Ovary (tissue), 10 donors: ENCODE results near the gene KLF13. TPM values are rescaled to one million over a fixed set of nuclear protein-coding genes. Genes with fewer than 3 reads are reported as not detected.
A peak's percentile ranks its signal among the peaks of the same experiment; 100 is the strongest.

ENCODE experiments used
- DNase-seq, 5 donors: peaks; one replicate each; pipeline ENCODE4 v3.0.0-alpha.2; 2019 to 2020
- H3K27ac ChIP-seq, 2 donors: fragments of 200-600 bp; one replicate each; pipeline versions ENCODE4 v1.5.1 to v1.8.0; 2019 to 2022
- H3K27me3 ChIP-seq: fragments of 200-600 bp; one replicate; pipeline ENCODE4 v1.8.0; 2022
- H3K36me3 ChIP-seq: fragments of 200-600 bp; sonication (generic); one replicate; pipeline ENCODE4 v1.5.1; 2019
- H3K4me1 ChIP-seq: one replicate; pipeline ENCODE4 v1.8.1; 2013; ENCODE audit warnings: mild to moderate bottlenecking, moderate library complexity; ENCODE audit not compliant: insufficient read depth
- H3K4me3 ChIP-seq: fragments of 200-600 bp; sonication (generic); one replicate; pipeline ENCODE4 v1.5.1; 2017
- H3K9me3 ChIP-seq, 2 donors: fragments of 200-600 bp in 1 of 2; sonication (generic) in 1 of 2; one replicate each; pipeline versions ENCODE4 v1.5.1 to v1.8.1; 2013 to 2019; ENCODE audit warnings: mild to moderate bottlenecking in 1 of 2, moderate library complexity in 1 of 2
- EP300 ChIP-seq: sonication (generic); formaldehyde crosslinking; IDR thresholded peaks from one replicate; pipeline ENCODE4 v1.6.1; 2017; ENCODE audit warnings: antibody characterized with exemption
- POLR2A ChIP-seq: fragments of 450-650 bp; IDR thresholded peaks from one replicate; pipeline ENCODE4 v1.6.1; 2017; ENCODE audit warnings: antibody characterized with exemption, mild to moderate bottlenecking, moderate library complexity
- WGBS, 3 donors: extraction: QIAGEN DNeasy Blood & Tissue Kit in 1 of 3; methylation state at CpG; one replicate each; pipeline versions ENCODE4 v1.1.5 to v1.1.7; 2013 to 2017; 5-methylcytosine and 5-hydroxymethylcytosine counted together
- intact Hi-C, 4 donors: fragments of 100-400 bp; cut with DNase I; formaldehyde crosslinking; loops; one replicate each; pipeline versions ENCODE4 v1.11.0 to v1.15.1; 2022 to 2023
- long read RNA-seq, 3 donors: library from polyadenylated mRNA in 2 of 3; unstranded in 2 of 3; transcript quantifications; one replicate each; pipeline ENCODE4 v2.0.0 and lab custom pipeline, GENCODE V29; 2021 to 2026
- polyA plus RNA-seq, 2 donors: library from polyadenylated mRNA; stranded (reverse); fragments of 200-250 nt in 1 of 2; fragments of 350-450 nt in 1 of 2; fragmentation: Illumina TruSeq in 1 of 2; extraction: RNeasy Lipid Tissue Mini Kit (QIAGEN cat#74804) in 1 of 2; gene quantifications; one replicate each; pipeline ENCODE4 v1.2.3, GENCODE V29; 2013 to 2014
- total RNA-seq, 7 donors: library from RNA; depleted of rRNA in 2 of 7; stranded (reverse); fragments of >200 nt in 2 of 7; fragmentation: NEBNext Ultra II Directional in 3 of 7; extraction: Animal tissue kit (Norgen Biotek cat#: 25700) in 3 of 7; gene quantifications; one replicate each; pipeline versions ENCODE4 v1.1.0 to v1.2.4, GENCODE V29; 2016 to 2023
- TF ChIP-seq, protein P1 (sequence below), 3 donors: fragments of 450-650 bp in 2 of 3; fragments of 200-600 bp in 1 of 3; IDR thresholded peaks; one replicate each; pipeline versions ENCODE4 v1.5.1 to v1.8.0; 2016 to 2022; ENCODE audit warnings: antibody characterized with exemption in 3 of 3, mild to moderate bottlenecking in 1 of 3
- donor health status: DM: no; HTN: no; CAD: no; lungs with moderate emphysema.
- donor health status: DM: no; HTN: no; CAD: no.
- donor health status: Bipolar disorder and iron deficiency.
- donor health status: DM: yes; HTN: yes; CAD: no.
- donor health status: DM: no; HTN: no; CAD: no.
- donor health status: DM: yes; HTN: yes; CAD: no.

KLF13 gene
- total RNA-seq (10 to 100 TPM; 14.8 to 58.2 (median 36.0) TPM), polyA plus RNA-seq (10 to 100 TPM; 15.9 to 52.7 TPM)
- long read RNA-seq, donor 1, partial matches to known transcripts: 0 of 3 reads
- long read RNA-seq, donor 1, other reads (novel, unspliced or antisense): 3 of 3 reads
- long read RNA-seq, donor 2, full-length matches to known transcripts: 3 of 3 reads
- long read RNA-seq, donor 2, partial matches to known transcripts: 0 of 3 reads
- long read RNA-seq, donor 2, other reads (novel, unspliced or antisense): 0 of 3 reads
- long read RNA-seq, donor 3, partial matches to known transcripts: 1 of 6 reads
- long read RNA-seq, donor 3, other reads (novel, unspliced or antisense): 5 of 6 reads

DNA sequence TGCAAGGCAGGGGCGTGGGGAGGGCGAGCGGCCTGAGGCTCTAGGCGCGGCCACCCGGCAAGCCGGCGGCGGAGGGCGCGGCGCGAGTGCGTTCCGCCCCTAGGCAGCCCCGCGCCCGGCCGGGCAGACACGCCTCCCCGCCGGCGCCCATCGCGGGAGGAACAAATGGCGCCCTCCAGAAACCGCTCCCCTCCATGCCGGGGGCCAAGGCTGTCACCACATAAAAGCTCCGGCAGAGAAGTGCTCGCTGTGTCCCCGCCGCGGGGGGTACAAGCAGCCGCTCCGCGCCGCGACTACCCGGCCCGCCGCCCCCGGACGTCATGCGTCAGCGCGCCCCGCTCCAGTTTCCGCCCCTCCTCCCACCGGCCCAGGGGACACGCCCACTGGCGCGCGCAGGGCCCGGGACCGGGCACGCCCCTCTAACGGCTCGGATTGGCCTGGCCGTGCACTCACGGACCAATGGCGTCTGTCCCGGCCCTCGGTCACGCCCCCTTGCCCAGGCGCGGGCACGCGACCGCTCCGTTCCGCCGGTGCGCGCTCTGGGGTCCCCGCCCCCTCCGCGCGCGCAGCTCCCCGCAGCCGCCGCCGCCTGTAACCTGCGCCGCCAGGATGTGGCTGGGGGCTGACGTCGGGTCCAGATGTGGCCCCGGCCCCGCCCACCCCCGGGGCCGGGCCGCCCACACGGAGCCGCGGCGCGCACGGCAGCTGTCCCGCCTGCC lies at the start of gene KLF13:
Gene KLF13 (plus strand): TSS at position 680 of the 719 bp plus-strand sequence. CDS start 378 bp downstream, outside the sequence.
- no peaks in the 10 kb centered on the region for H3K9me3 ChIP-seq
- peak within 1 kb of the TSS; percentile 96 to 97 for H3K27ac ChIP-seq
- H3K27me3 ChIP-seq: no peaks in the 10 kb centered on the region
- H3K36me3 ChIP-seq: no peaks in the 10 kb centered on the region
- intact Hi-C loops: loop anchor here in 3 of 4 donors (2.0 to 10.0 kb wide), 4 partner anchors 41 to 161 kb away; no protein-coding TSS in a partner anchor
- H3K4me3 ChIP-seq: peak within 1 kb of the TSS; percentile 50
- WGBS, 3 donors: 0 to 1% (median 0%) methylated on average over 39 to 99 of the region's 99 CpGs
- peak; percentile 93 to 100 (median 99) for DNase-seq
- H3K4me1 ChIP-seq: peaks cover 6% of the 10 kb centered on the region
- TF ChIP-seq, protein P1, sequence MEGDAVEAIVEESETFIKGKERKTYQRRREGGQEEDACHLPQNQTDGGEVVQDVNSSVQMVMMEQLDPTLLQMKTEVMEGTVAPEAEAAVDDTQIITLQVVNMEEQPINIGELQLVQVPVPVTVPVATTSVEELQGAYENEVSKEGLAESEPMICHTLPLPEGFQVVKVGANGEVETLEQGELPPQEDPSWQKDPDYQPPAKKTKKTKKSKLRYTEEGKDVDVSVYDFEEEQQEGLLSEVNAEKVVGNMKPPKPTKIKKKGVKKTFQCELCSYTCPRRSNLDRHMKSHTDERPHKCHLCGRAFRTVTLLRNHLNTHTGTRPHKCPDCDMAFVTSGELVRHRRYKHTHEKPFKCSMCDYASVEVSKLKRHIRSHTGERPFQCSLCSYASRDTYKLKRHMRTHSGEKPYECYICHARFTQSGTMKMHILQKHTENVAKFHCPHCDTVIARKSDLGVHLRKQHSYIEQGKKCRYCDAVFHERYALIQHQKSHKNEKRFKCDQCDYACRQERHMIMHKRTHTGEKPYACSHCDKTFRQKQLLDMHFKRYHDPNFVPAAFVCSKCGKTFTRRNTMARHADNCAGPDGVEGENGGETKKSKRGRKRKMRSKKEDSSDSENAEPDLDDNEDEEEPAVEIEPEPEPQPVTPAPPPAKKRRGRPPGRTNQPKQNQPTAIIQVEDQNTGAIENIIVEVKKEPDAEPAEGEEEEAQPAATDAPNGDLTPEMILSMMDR (IDR thresholded peaks at IDR 0.05): peak in 2 of 3 donors; percentile 20 to 39
- TF ChIP-seq EP300 (peak; percentile 56), POLR2A (peak; percentile 94)

DNA sequence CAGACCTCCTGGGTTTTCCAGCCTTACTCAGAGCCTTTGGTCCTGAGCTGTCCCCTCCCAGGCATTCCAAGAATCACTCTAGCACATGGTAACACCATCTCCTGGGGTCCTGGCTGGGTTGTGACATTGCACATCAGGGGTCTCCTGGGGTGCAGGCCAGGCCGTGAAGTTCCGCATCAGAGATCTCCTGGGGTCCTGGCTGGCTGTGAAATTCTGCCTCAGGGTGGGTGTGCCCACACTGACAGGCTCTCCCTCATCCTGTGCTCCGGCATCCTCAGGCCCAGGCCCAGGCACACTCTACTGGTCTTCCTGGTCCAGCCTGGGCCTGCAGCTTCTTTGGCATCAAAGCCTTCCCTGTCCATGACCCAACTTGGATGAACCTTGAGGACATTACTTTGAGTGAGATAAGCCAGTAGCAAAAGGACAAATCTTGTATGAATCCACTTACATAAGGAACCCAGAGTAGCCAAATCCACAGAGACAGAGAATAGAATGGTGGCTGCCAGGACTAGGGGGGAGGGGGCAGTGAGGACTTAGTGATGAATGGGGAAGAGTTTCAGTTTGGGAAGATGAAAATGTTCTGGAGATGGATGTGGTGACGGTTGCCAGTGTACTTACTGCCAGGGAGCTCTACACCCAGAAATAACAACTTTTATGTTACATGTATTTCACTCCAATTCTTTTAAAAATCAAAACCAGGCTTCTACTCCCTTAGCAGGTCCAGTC lies 49.1 kb upstream of the KLF13 start:
- peak in 1 of 5 donors; percentile 15 for DNase-seq
- no peaks in the 10 kb centered on the region for H3K4me1 ChIP-seq
- no peak overlapping the region for H3K4me3 ChIP-seq
- no peak overlapping the region for H3K27ac ChIP-seq
- intact Hi-C loops: no loop called here
- H3K9me3 ChIP-seq: no peaks in the 10 kb centered on the region
- no peaks in the 10 kb centered on the region for H3K36me3 ChIP-seq
- WGBS, 3 donors: 86 to 93% (median 92%) methylated on average over 4 of the region's 4 CpGs
- H3K27me3 ChIP-seq: no peaks in the 10 kb centered on the region
- TF ChIP-seq EP300: no peak
- TF ChIP-seq POLR2A: no peak

DNA sequence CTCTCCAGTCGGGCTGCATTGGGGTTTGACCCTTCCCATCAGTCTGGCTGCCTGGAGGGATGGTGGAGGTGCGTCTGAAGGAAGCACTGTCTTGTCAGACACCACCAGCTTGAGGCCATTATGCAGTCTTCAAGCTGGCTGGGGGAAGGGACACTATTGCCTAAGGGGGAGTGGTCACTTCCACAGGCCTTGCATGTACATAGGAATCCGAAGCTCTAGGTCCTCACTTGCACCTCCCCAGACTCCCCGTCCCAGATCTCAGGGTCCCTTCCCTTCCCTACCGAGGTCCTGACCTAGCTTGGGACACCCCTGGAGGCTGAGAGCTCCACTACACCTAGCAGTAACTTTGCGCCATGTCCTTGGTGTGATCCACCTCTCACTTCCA lies 48.6 kb upstream of the KLF13 start:
- TF ChIP-seq POLR2A (no peak), EP300 (no peak)
- TF ChIP-seq, protein P1 (IDR thresholded peaks at IDR 0.05): no peak
- Histone ChIP-seq H3K4me3 (no peak overlapping the region), H3K4me1 (no peaks in the 10 kb centered on the region), H3K36me3 (no peaks in the 10 kb centered on the region), H3K27ac (no peak overlapping the region), H3K27me3 (no peaks in the 10 kb centered on the region), H3K9me3 (no peaks in the 10 kb centered on the region)
- WGBS, 3 donors: 80 to 85% (median 81%) methylated on average over 6 of the region's 6 CpGs
- peak in 2 of 5 donors; percentile 9 to 13 for DNase-seq
- intact Hi-C loops: no loop called here

DNA sequence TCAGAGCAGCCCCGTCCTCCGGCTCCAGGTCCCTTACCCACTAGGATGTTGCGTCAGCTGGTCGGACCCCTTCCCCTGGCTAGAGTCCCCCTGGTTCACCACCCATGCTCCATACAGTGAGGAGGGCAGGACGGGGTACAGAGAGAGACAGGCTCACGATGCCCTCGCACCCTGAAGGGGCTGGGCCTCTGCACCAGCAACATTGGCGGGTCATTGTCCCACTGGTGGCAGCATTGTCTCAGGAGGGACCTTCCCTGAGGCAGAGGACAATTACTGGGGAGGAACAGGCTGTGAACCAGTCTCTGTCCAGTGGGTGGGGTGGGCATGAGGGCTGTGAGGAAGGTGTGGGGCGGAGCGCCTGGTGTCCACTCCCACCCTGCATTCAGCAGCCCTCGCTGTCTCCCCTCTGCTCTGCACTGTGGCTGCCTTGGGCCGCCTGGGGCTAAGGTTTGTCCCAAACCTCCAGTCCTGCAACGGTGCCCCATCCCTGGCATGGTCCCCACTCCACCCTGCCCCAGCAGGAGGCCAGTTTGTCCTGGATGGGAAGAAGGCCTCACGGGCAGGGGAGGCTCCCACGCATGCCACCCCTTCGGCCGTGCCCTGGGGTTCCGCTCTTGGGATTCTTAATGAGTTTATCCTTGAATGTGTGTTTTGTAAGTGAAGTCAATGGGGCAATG lies 48.0 kb upstream of the KLF13 start:
- H3K27ac ChIP-seq: no peak overlapping the region
- DNase-seq: peak in 2 of 5 donors; percentile 8 to 23

More for the DNA sequence above, 48.0 kb upstream of the KLF13 start:
- Histone ChIP-seq H3K4me3 (no peak overlapping the region), H3K9me3 (no peaks in the 10 kb centered on the region), H3K36me3 (no peaks in the 10 kb centered on the region), H3K27me3 (no peaks in the 10 kb centered on the region), H3K4me1 (no peaks in the 10 kb centered on the region)
- WGBS, 3 donors: 88 to 93% (median 90%) methylated on average over 18 of the region's 18 CpGs
- intact Hi-C loops: no loop called here
- no peak for TF ChIP-seq EP300
- TF ChIP-seq, protein P1 (IDR thresholded peaks at IDR 0.05): no peak
- no peak for TF ChIP-seq POLR2A
